Nephron (organoid): Measurements from ENCODE around the gene NRXN2.

ENCODE experiments used
- H3K27ac Mint-ChIP-seq, 3 experiments: 2 replicates each; pipeline ENCODE4 v1.8.0; 2020; ENCODE audit warnings: mixed read lengths in 3 of 3, mild to moderate bottlenecking in 2 of 3, moderate library complexity in 1 of 3
- H3K27me3 Mint-ChIP-seq: 2 replicates; pipeline ENCODE4 v1.8.0; 2021; ENCODE audit warnings: low read depth, mild to moderate bottlenecking, moderate library complexity, mixed read lengths
- H3K36me3 Mint-ChIP-seq: 2 replicates; pipeline ENCODE4 v1.8.0; 2020; ENCODE audit warnings: low read depth, mixed read lengths
- H3K4me1 Mint-ChIP-seq: 2 replicates; pipeline ENCODE4 v1.8.0; 2020; ENCODE audit warnings: mixed read lengths
- H3K4me3 Mint-ChIP-seq, 3 experiments: 2 replicates each; pipeline ENCODE4 v1.8.0; 2020; ENCODE audit warnings: mild to moderate bottlenecking in 3 of 3, mixed read lengths in 3 of 3, moderate library complexity in 2 of 3
- H3K9me3 Mint-ChIP-seq: 2 replicates; pipeline ENCODE4 v1.8.0; 2020; ENCODE audit warnings: mixed read lengths
- CTCF ChIP-seq, 3 experiments: fragments of 200-600 bp; sonication (generic); IDR thresholded peaks; one replicate each; pipeline ENCODE4 v1.5.0; 2021; ENCODE audit warnings: antibody characterized with exemption in 3 of 3; ENCODE audit not compliant: unreplicated experiment in 3 of 3

NRXN2 gene

GRCh38 chr11:64655941-64656601 lies 66.9 kb downstream of the NRXN2 start:
- no peak overlapping the region for H3K4me3 Mint-ChIP-seq
- no peaks in the 10 kb centered on the region for H3K9me3 Mint-ChIP-seq
- TF ChIP-seq CTCF (IDR thresholded peaks at IDR 0.05; ENCODE audit: unreplicated experiment in 3 of 3) = no peak
- no peaks in the 10 kb centered on the region for H3K36me3 Mint-ChIP-seq
- peak overlapping the region in 1 of 3 experiments; percentile 27 for H3K27ac Mint-ChIP-seq
- H3K4me1 Mint-ChIP-seq = peaks cover 24% of the 10 kb centered on the region
- peaks cover 13% of the 10 kb centered on the region for H3K27me3 Mint-ChIP-seq

GRCh38 chr11:64654958-64655541 lies 67.9 kb downstream of the NRXN2 start:
- TF ChIP-seq CTCF (IDR thresholded peaks at IDR 0.05; ENCODE audit: unreplicated experiment in 3 of 3) = no peak
- no peaks in the 10 kb centered on the region for H3K36me3 Mint-ChIP-seq
- H3K9me3 Mint-ChIP-seq = no peaks in the 10 kb centered on the region
- H3K27ac Mint-ChIP-seq = no peak overlapping the region
- peaks cover 19% of the 10 kb centered on the region for H3K4me1 Mint-ChIP-seq
- H3K27me3 Mint-ChIP-seq = peaks cover 13% of the 10 kb centered on the region
- no peak overlapping the region for H3K4me3 Mint-ChIP-seq

GRCh38 chr11:64654439-64654838 lies 68.6 kb downstream of the NRXN2 start:
- Mint-ChIP-seq H3K4me1 (peaks cover 22% of the 10 kb centered on the region), H3K4me3 (no peak overlapping the region), H3K36me3 (no peaks in the 10 kb centered on the region), H3K27ac (no peak overlapping the region), H3K27me3 (peaks cover 13% of the 10 kb centered on the region), H3K9me3 (no peaks in the 10 kb centered on the region)
- TF ChIP-seq CTCF (IDR thresholded peaks at IDR 0.05; ENCODE audit: unreplicated experiment in 3 of 3) = no peak

- Mint-ChIP-seq H3K4me3 (no peak overlapping the region), H3K27ac (peak overlapping the region in 2 of 3 experiments; percentile 70 to 74), H3K9me3 (no peaks in the 10 kb centered on the region), H3K4me1 (peaks cover 28% of the 10 kb centered on the region), H3K27me3 (peaks cover 16% of the 10 kb centered on the region), H3K36me3 (no peaks in the 10 kb centered on the region)
- TF ChIP-seq CTCF (IDR thresholded peaks at IDR 0.05; ENCODE audit: unreplicated experiment in 3 of 3) = peak in 1 of 3 experiments; percentile 6
Measured at GRCh38 chr11:64653388-64653973, 69.5 kb downstream of the NRXN2 start.

GRCh38 chr11:64652586-64653387 lies 70.2 kb downstream of the NRXN2 start:
- peaks cover 15% of the 10 kb centered on the region for H3K27me3 Mint-ChIP-seq
- H3K27ac Mint-ChIP-seq = peak overlapping the region; percentile 22 to 74 (median 70)
- no peaks in the 10 kb centered on the region for H3K9me3 Mint-ChIP-seq
- H3K4me1 Mint-ChIP-seq = peaks cover 30% of the 10 kb centered on the region
- no peaks in the 10 kb centered on the region for H3K36me3 Mint-ChIP-seq
- peak; percentile 83 to 91 (median 88) for TF ChIP-seq CTCF (IDR thresholded peaks at IDR 0.05; ENCODE audit: unreplicated experiment in 3 of 3)
- no peak overlapping the region for H3K4me3 Mint-ChIP-seq
